HUES48 (cell line): ENCODE measurements around the gene LIME1.

Source experiments
- H3K27ac ChIP-seq: one replicate; pipeline ENCODE4 v1.7.0; 2013; ENCODE audit warnings: low read depth, low read length, inconsistent platforms
- H3K27me3 ChIP-seq: 2 replicates; pipeline ENCODE4 v1.6.1; 2013; ENCODE audit warnings: mild to moderate bottlenecking, low read length; ENCODE audit not compliant: control insufficient read depth, insufficient read depth
- H3K36me3 ChIP-seq: 2 replicates; pipeline ENCODE4 v1.6.1; 2013; ENCODE audit warnings: low read length; ENCODE audit not compliant: control insufficient read depth, insufficient read depth
- H3K4me1 ChIP-seq: 2 replicates; pipeline ENCODE4 v1.6.1; 2013; ENCODE audit warnings: mild to moderate bottlenecking, low read length; ENCODE audit not compliant: control insufficient read depth, insufficient read depth
- H3K4me3 ChIP-seq: 2 replicates; pipeline ENCODE4 v1.5.1; 2013; ENCODE audit warnings: mild to moderate bottlenecking, low read depth, low read length
- H3K9ac ChIP-seq: 2 replicates; pipeline ENCODE4 v1.6.1; 2013; ENCODE audit warnings: mild to moderate bottlenecking, low read depth, low read length, moderate library complexity
- H3K9me3 ChIP-seq: 2 replicates; pipeline ENCODE4 v1.6.1; 2013; ENCODE audit warnings: low read length; ENCODE audit not compliant: control insufficient read depth, insufficient read depth

The LIME1 gene

DNA sequence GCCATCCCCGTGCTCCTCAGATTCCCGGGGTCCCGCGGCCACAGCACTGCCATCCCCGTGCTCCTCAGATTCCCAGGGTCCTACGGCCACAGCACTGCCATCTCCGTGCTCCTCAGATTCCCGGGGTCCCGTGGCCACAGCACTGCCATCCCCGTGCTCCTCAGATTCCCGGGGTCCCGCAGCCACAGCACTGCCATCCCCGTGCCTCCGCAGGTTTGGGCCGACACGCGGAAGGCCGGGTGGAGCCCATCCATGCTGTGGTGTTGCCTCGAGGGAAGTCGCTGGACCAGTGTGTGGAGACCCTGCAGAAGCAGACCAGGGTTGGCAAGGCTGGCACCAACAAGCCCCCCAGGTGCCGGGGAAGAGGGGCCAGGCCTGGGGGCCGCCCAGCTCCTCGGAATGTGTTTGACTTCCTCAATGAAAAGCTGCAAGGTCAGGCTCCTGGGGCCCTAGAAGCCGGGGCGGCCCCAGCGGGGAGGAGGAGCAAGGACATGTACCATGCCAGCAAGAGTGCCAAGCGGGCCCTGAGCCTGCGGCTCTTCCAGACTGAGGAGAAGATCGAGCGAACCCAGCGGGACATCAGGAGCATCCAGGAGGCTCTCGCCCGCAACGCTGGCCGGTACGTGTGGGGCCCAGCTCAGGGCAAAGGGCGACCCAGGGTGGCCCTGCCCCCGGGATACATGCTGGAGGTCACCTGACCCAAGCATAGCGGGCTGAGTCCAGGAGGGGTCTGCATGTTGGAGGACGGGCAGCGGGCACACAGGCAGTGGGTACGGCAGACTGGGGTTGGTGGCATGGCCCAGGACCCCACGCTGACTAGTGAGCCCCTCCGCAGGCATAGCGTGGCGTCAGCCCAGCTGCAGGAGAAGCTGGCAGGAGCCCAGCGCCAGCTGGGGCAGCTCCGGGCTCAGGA lies 1.3 kb upstream of the LIME1 start:
- Histone ChIP-seq H3K9me3 (no peaks in the 10 kb centered on the region), H3K4me1 (peaks cover 6% of the 10 kb centered on the region; the same call in 1 of the 2 replicates), H3K4me3 (no peak overlapping the region), H3K27me3 (no peaks in the 10 kb centered on the region), H3K36me3 (peaks cover 33% of the 10 kb centered on the region), H3K9ac (no peak overlapping the region), H3K27ac (no peak overlapping the region)

DNA sequence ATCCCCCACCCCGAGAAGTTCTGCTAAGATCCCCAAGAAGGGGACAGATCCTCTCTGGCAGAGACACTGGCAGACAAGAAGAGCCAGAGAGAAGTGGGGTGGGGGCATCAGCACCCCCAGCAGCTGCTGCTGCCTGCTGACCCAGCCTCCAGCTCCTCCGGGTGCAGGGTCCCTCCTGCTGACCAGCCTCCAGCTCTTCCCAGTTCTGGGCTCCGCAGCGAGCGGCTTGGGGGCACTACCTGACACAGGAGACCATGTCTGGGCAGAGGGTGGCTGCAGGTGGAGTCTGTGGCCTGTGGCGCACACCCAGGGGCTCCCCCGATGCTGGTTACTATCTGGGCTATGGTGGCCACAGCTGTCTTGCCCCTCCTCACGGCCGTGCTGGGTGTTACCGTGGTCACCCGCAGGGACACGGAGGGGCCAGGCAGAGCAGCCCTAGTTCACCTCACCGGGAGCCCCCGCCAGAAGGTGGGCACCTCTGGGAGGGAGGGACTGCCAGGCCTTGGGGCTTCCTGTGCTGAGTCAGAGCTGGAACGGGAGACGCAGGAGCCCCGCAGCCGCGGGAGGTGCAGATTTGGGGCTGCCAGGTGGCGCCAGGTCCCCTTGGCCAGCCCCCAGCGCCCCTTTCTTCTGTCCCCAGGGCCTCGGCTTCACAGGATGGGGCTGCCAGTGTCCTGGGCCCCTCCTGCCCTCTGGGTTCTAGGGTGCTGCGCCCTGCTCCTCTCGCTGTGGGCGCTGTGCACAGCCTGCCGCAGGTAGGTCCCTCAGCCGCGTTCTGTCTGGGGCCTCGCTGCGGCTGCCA lies 630 bp downstream of the LIME1 start:
- Histone ChIP-seq H3K4me3 (peak overlapping the region; percentile 50; the same call in 1 of the 2 replicates), H3K9ac (no peak overlapping the region), H3K4me1 (peaks cover 13% of the 10 kb centered on the region; the same call in 1 of the 2 replicates), H3K27me3 (no peaks in the 10 kb centered on the region), H3K36me3 (peaks cover 39% of the 10 kb centered on the region), H3K9me3 (no peaks in the 10 kb centered on the region), H3K27ac (no peak overlapping the region)

DNA sequence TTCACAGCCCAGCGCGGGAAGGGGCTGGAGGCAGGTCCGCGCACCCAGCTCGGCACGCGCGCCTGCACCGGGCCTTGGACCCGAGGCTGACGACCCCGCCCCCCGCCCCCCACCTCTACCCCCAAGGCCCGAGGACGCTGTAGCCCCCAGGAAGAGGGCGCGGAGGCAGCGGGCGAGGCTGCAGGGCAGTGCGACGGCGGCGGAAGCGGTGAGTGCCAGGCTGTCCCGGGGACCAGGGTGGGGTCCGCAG lies 1.2 kb downstream of the LIME1 start:
- Histone ChIP-seq H3K9me3 (no peaks in the 10 kb centered on the region), H3K36me3 (peaks cover 42% of the 10 kb centered on the region), H3K4me1 (peaks cover 13% of the 10 kb centered on the region; the same call in 1 of the 2 replicates), H3K9ac (no peak overlapping the region), H3K27ac (no peak overlapping the region), H3K27me3 (no peaks in the 10 kb centered on the region), H3K4me3 (peak overlapping the region; percentile 50; the same call in 1 of the 2 replicates)

DNA sequence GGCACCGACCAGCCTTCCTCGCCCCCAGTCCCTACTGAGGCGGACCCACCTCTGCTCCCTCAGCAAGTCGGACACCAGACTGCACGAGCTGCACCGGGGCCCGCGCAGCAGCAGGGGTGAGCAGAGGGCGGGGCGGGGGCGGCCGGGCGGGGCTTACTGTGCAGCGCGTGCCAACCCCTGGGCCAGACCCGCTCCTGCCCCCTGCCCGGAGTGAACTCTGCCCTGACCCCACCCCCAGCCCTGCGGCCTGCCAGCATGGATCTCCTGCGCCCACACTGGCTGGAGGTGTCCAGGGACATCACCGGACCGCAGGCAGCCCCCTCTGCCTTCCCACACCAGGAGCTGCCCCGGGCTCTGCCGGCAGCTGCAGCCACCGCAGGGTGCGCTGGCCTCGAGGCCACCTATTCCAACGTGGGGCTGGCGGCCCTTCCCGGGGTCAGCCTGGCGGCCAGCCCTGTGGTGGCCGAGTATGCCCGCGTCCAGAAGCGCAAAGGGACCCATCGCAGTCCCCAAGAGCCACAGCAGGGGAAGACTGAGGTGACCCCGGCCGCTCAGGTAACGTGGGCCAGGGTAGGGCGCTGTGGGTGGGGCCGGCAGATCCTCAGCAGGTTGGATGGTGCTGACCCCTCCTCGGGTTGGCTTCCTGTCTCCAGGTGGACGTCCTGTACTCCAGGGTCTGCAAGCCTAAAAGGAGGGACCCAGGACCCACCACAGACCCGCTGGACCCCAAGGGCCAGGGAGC lies 1.7 kb downstream of the LIME1 start:
- Histone ChIP-seq H3K36me3 (peaks cover 43% of the 10 kb centered on the region), H3K27ac (peak overlapping the region; percentile 73), H3K4me1 (peaks cover 13% of the 10 kb centered on the region; the same call in 1 of the 2 replicates), H3K27me3 (no peaks in the 10 kb centered on the region), H3K9me3 (no peaks in the 10 kb centered on the region), H3K4me3 (peak overlapping the region; percentile 50), H3K9ac (no peak overlapping the region)

DNA sequence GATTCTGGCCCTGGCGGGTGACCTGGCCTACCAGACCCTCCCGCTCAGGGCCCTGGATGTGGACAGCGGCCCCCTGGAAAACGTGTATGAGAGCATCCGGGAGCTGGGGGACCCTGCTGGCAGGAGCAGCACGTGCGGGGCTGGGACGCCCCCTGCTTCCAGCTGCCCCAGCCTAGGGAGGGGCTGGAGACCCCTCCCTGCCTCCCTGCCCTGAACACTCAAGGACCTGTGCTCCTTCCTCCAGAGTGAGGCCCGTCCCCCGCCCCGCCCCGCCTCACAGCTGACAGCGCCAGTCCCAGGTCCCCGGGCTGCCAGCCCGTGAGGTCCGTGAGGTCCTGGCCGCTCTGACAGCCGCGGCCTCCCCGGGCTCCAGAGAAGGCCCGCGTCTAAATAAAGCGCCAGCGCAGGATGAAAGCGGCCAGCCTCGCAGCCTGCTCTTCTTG lies 2.2 kb downstream of the LIME1 start:
- Histone ChIP-seq H3K9me3 (no peaks in the 10 kb centered on the region), H3K9ac (no peak overlapping the region), H3K36me3 (peaks cover 43% of the 10 kb centered on the region), H3K4me3 (peak overlapping the region; percentile 58), H3K27me3 (no peaks in the 10 kb centered on the region), H3K4me1 (peaks cover 13% of the 10 kb centered on the region; the same call in 1 of the 2 replicates), H3K27ac (peak overlapping the region; percentile 73)

DNA sequence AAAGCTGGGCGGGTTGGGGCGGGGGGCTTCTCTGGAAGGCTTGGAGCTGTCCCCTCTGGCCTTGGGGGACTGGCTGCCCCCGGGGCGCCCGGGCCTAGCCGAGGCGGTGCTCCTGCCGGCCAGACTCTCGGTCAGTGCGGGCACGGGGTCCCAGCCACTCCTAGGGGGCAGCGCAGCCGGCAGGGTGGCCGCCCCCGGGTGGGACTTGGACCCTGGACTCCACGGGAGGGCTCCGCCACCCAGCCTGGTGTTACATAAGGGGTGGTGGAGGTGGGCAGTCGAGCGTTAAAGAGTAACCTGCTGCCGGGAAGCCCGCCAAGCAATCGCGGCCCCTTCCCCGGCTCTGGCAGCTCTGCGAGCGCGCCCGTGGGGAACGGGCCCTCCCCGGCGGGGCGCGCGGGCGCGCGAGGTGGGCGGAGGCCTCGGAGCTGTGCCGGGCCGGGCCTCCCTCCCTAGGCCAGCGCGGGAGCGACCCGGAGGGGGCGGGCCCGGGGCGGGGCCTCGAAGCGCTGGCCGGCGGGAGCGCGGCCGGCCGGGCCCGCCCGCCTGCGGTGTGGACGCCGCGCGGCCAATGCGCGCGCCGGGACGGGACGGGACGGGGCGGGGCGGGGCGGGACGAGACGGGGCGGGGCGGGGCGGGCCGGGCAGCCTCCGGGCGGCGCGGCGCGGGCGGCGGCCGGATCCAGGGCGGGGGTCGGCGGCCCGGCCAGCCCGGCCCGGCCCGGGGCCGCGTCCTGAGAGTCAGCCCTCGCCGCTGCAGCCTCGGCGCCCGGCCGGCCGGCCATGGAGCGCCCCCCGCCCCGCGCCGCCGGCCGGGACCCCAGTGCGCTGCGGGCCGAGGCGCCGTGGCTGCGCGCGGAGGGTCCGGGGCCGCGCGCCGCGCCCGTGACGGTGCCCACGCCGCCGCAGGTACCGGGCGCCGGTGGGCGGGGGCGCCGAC lies 2.9 kb downstream of the LIME1 start, which contains the start of gene SLC2A4RG:
Gene SLC2A4RG (plus strand): TSS at position 647 of the 940 bp plus-strand sequence. CDS start 137 bp downstream, at position 784.
- H3K36me3 ChIP-seq = peaks cover 42% of the 10 kb centered on the region
- H3K9ac ChIP-seq = peak within 1 kb of the TSS; percentile 51; the same call in 1 of the 2 replicates
- peak within 1 kb of the TSS; percentile 85 for H3K27ac ChIP-seq
- no peaks in the 10 kb centered on the region for H3K27me3 ChIP-seq
- peak within 1 kb of the TSS; percentile 80 for H3K4me3 ChIP-seq
- no peaks in the 10 kb centered on the region for H3K9me3 ChIP-seq
- H3K4me1 ChIP-seq = peaks cover 13% of the 10 kb centered on the region; the same call in 1 of the 2 replicates

DNA sequence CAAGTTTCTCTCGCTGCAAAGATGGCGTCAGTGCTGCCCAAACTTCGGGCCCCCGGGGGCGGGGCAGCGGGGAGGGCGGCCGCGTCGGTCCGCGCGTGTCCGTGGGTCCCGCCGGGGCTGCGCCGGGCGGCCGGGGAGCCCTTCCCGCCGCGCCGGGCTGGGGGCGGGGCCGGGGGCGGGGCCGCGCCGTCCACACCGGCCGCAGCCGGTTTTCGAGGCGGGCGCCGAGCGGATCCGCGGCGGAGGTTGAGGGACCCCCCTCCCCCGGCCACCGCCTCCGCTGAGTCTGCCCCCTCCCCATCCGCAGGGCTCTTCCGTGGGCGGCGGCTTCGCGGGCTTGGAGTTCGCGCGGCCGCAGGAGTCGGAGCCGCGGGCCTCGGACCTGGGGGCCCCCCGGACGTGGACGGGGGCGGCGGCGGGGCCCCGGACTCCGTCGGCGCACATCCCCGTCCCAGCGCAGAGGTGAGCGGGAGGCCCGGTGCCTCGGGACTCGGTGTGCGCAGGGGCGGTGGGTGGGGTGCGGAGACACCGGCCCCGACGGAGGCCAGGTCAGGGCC lies 3.7 kb downstream of the LIME1 start:
- Histone ChIP-seq H3K27me3 (no peaks in the 10 kb centered on the region), H3K9me3 (no peaks in the 10 kb centered on the region), H3K36me3 (peaks cover 34% of the 10 kb centered on the region), H3K9ac (peak overlapping the region; percentile 51; the same call in 1 of the 2 replicates), H3K4me1 (peaks cover 13% of the 10 kb centered on the region; the same call in 1 of the 2 replicates), H3K4me3 (peak overlapping the region; percentile 80), H3K27ac (peak overlapping the region; percentile 85)

DNA sequence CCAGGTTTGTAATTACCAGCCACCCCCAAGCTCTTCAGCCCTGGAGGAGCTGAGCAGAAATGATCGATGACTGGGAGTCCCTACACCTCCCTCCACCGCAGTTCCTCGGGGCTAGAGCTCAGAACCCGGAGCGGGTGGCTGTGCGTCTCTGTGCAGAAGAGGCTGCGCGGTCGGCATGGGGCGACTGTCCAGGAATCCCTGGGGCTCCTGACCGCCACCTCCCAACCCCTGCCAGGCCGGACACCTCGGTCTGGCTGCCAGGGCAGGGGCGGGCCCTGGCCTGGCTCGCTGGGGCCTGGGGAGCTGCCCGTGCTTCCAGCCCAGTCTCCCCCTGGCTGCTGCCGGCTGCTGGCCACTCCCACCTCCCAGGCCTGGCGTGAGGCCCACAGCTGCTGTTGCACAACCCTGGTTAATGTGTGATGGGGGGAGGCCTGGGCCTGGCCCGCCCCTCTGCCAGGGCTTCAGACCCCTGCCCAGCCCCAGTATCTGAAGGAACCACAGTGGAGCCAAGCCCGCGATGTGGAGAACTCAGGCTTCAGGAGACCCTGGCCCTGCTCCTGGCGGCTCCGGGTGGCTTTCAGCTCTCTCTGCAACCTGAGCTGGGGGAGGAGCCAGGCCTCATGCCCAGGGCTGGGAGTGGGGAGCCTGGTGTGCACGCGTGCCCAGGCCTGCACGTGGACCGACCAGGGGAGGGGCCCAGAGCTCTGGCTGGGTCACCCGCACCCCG lies 4.3 kb downstream of the LIME1 start:
- peaks cover 28% of the 10 kb centered on the region for H3K36me3 ChIP-seq
- peak overlapping the region; percentile 85 for H3K27ac ChIP-seq
- no peaks in the 10 kb centered on the region for H3K27me3 ChIP-seq
- peak overlapping the region; percentile 80 for H3K4me3 ChIP-seq
- H3K4me1 ChIP-seq = peaks cover 13% of the 10 kb centered on the region; the same call in 1 of the 2 replicates
- peak overlapping the region; percentile 51; the same call in 1 of the 2 replicates for H3K9ac ChIP-seq
- H3K9me3 ChIP-seq = no peaks in the 10 kb centered on the region

DNA sequence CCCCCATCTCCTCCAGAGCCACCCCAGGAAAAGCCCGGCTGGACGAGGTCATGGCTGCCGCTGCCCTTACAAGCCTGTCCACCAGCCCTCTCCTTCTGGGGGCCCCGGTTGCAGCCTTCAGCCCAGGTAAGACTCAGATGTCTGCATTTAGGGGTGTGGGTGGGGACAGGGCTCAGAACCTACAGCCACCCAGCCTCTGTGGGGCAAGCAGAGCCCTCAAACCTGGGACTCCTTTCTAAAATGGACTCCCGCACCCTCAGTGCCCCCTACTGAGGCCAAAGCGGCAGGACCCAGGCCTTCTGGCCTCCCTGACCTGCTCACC lies 4.9 kb downstream of the LIME1 start:
- Histone ChIP-seq H3K36me3 (peaks cover 23% of the 10 kb centered on the region), H3K27me3 (no peaks in the 10 kb centered on the region), H3K27ac (peak overlapping the region; percentile 85), H3K4me3 (peak overlapping the region; percentile 80), H3K9ac (no peak overlapping the region), H3K4me1 (peaks cover 13% of the 10 kb centered on the region; the same call in 1 of the 2 replicates), H3K9me3 (no peaks in the 10 kb centered on the region)
